Activated naive CD4-positive, alpha-beta T cell treated with Interleukin-2 at 50 U/mL for 16 hours (primary cell): ENCODE results near the gene PSAT1.
"Not testable (repeated sequence)": the region's sequence is repeated elsewhere in the genome, so short reads cannot be mapped to it uniquely, and the experiment has no call there.

ENCODE experiments used
- DNase-seq: peaks from one replicate; pipeline ENCODE4 v3.0.0-alpha.2; 2020

PSAT1 gene

GRCh38 chr9:78296893-78297671 lies at the start of gene PSAT1:
Gene PSAT1, plus strand, starts transcription at chr9:78297125. Its CDS starts 86 bp downstream, at chr9:78297211.
- peak; percentile 93 for DNase-seq

GRCh38 chr9:78248635-78249034 lies 48.3 kb upstream of the PSAT1 start:
- no peak for DNase-seq

- DNase-seq = no peak
Measured at GRCh38 chr9:78249542-78249941, 47.4 kb upstream of the PSAT1 start.

- no peak for DNase-seq
Measured at GRCh38 chr9:78252616-78253015, 44.3 kb upstream of the PSAT1 start.

GRCh38 chr9:78253285-78253684 lies 43.6 kb upstream of the PSAT1 start:
- no peak for DNase-seq

GRCh38 chr9:78261403-78262001 lies 35.4 kb upstream of the PSAT1 start:
- DNase-seq = no peak

GRCh38 chr9:78262655-78263054 lies 34.3 kb upstream of the PSAT1 start:
- no peak for DNase-seq

- no peak for DNase-seq
Measured at GRCh38 chr9:78267889-78268288, 29.0 kb upstream of the PSAT1 start.

GRCh38 chr9:78269784-78270183 lies 27.1 kb upstream of the PSAT1 start:
- no peak for DNase-seq

GRCh38 chr9:78272307-78272706 lies 24.6 kb upstream of the PSAT1 start:
- DNase-seq = no peak

- no peak for DNase-seq
Measured at GRCh38 chr9:78273761-78274160, 23.2 kb upstream of the PSAT1 start.

- DNase-seq = no peak
Measured at GRCh38 chr9:78278177-78278777, 18.6 kb upstream of the PSAT1 start.

- DNase-seq = no peak
Measured at GRCh38 chr9:78278801-78279200, 18.1 kb upstream of the PSAT1 start.

GRCh38 chr9:78280982-78281668 lies 15.8 kb upstream of the PSAT1 start:
- no peak for DNase-seq

GRCh38 chr9:78284181-78284580 lies 12.7 kb upstream of the PSAT1 start:
- not testable (repeated sequence) for DNase-seq

- DNase-seq = no peak
Measured at GRCh38 chr9:78286125-78286524, 10.8 kb upstream of the PSAT1 start.

GRCh38 chr9:78286946-78287388 lies 10.0 kb upstream of the PSAT1 start:
- DNase-seq = no peak

- no peak for DNase-seq
Measured at GRCh38 chr9:78288214-78288892, 8.6 kb upstream of the PSAT1 start.

GRCh38 chr9:78289474-78289873 lies 7.5 kb upstream of the PSAT1 start:
- DNase-seq = no peak

GRCh38 chr9:78291240-78291925 lies 5.5 kb upstream of the PSAT1 start:
- DNase-seq = no peak

GRCh38 chr9:78292026-78292425 lies 4.9 kb upstream of the PSAT1 start:
- DNase-seq = no peak
